NCI-H1436 (cell line): ENCODE data around the gene SYT3.
"Not testable (repeated sequence)": the region's sequence is repeated elsewhere in the genome, so short reads cannot be mapped to it uniquely, and the experiment has no call there.

Experiments used
- DNase-seq: peaks from one replicate; lab custom pipeline; 2025; lab: John Stamatoyannopoulos, UW

The SYT3 gene

GRCh38 chr19:50636317-50637085 is 3.2 kb downstream of the SYT3 start:
- no peak for DNase-seq

GRCh38 chr19:50633973-50634372 is 5.7 kb downstream of the SYT3 start:
- DNase-seq: no peak

GRCh38 chr19:50633359-50633758 is 6.3 kb downstream of the SYT3 start:
- no peak for DNase-seq

- no peak for DNase-seq
Measured at GRCh38 chr19:50632151-50632835, 7.4 kb downstream of the SYT3 start.

GRCh38 chr19:50629801-50630200 is 9.9 kb downstream of the SYT3 start:
- no peak for DNase-seq

GRCh38 chr19:50629194-50629593 is 10.5 kb downstream of the SYT3 start:
- DNase-seq: no peak

GRCh38 chr19:50628551-50628950 is 11.1 kb downstream of the SYT3 start:
- DNase-seq: no peak

GRCh38 chr19:50628146-50628545 is 11.5 kb downstream of the SYT3 start:
- no peak for DNase-seq

GRCh38 chr19:50626795-50627194 is 12.9 kb downstream of the SYT3 start:
- no peak for DNase-seq

GRCh38 chr19:50626011-50626410 is 13.7 kb downstream of the SYT3 start:
- no peak for DNase-seq

- DNase-seq: no peak
Measured at GRCh38 chr19:50624949-50625600, 14.6 kb downstream of the SYT3 start.

GRCh38 chr19:50620394-50620906 is 19.2 kb downstream of the SYT3 start:
- not testable (repeated sequence) for DNase-seq

GRCh38 chr19:50619184-50619583 is 20.5 kb downstream of the SYT3 start:
- DNase-seq: not testable (repeated sequence)

GRCh38 chr19:50618379-50618778 is 21.3 kb downstream of the SYT3 start:
- not testable (repeated sequence) for DNase-seq

- DNase-seq: not testable (repeated sequence)
Measured at GRCh38 chr19:50612504-50613404, 26.9 kb downstream of the SYT3 start.

GRCh38 chr19:50607874-50608785 is 31.6 kb downstream of the SYT3 start:
- DNase-seq: no peak

- no peak for DNase-seq
Measured at GRCh38 chr19:50607388-50607787, 32.3 kb downstream of the SYT3 start.

GRCh38 chr19:50606059-50606836 is 33.4 kb downstream of the SYT3 start:
- not testable (repeated sequence) for DNase-seq

- DNase-seq: not testable (repeated sequence)
Measured at GRCh38 chr19:50604264-50605073, 35.2 kb downstream of the SYT3 start.
